ENCODE results near the gene BABAM2.
"Not testable (repeated sequence)": the region's sequence is repeated elsewhere in the genome, so short reads cannot be mapped to it uniquely, and the experiment has no call there.

BABAM2 gene

GRCh38 chr2:28219138-28219537, 328.6 kb downstream of the BABAM2 start:
- DNase-seq, result no peak

- DNase-seq, result no peak
Measured at GRCh38 chr2:28219758-28220368, 329.3 kb downstream of the BABAM2 start.

- DNase-seq, result peak in 1 of 2 donors; percentile 26
Measured at GRCh38 chr2:28224648-28225472, 334.3 kb downstream of the BABAM2 start.

- no peak for DNase-seq
Measured at GRCh38 chr2:28225473-28226080, 335.0 kb downstream of the BABAM2 start.

GRCh38 chr2:28226558-28226957, 336.0 kb downstream of the BABAM2 start:
- no peak for DNase-seq

GRCh38 chr2:28227498-28227897, 337.0 kb downstream of the BABAM2 start:
- DNase-seq, result no peak

GRCh38 chr2:28228434-28228995, 338.0 kb downstream of the BABAM2 start:
- no peak for DNase-seq

- peak; percentile 32 to 69 for DNase-seq
Measured at GRCh38 chr2:28231110-28231631, 340.6 kb downstream of the BABAM2 start.

GRCh38 chr2:28232295-28232694, 341.8 kb downstream of the BABAM2 start:
- no peak for DNase-seq

GRCh38 chr2:28233164-28233676, 342.7 kb downstream of the BABAM2 start:
- DNase-seq, result no peak

GRCh38 chr2:28234807-28235206, 344.3 kb downstream of the BABAM2 start:
- DNase-seq, result no peak

- DNase-seq, result no peak
Measured at GRCh38 chr2:28239207-28239606, 348.7 kb downstream of the BABAM2 start.

GRCh38 chr2:28240937-28241336, 350.4 kb downstream of the BABAM2 start:
- no peak for DNase-seq

GRCh38 chr2:28247290-28247689, 356.8 kb downstream of the BABAM2 start:
- DNase-seq, result no peak

- DNase-seq, result no peak
Measured at GRCh38 chr2:28247734-28248133, 357.2 kb downstream of the BABAM2 start.

- no peak for DNase-seq
Measured at GRCh38 chr2:28248511-28248910, 358.0 kb downstream of the BABAM2 start.

GRCh38 chr2:28250006-28250405, 359.5 kb downstream of the BABAM2 start:
- no peak for DNase-seq

GRCh38 chr2:28251337-28251736, 360.8 kb downstream of the BABAM2 start:
- DNase-seq, result no peak

GRCh38 chr2:28252311-28252710, 361.8 kb downstream of the BABAM2 start:
- DNase-seq, result no peak

GRCh38 chr2:28253543-28253942, 363.0 kb downstream of the BABAM2 start:
- no peak for DNase-seq

GRCh38 chr2:28255231-28255630, 364.7 kb downstream of the BABAM2 start:
- not testable (repeated sequence) for DNase-seq

- DNase-seq, result no peak
Measured at GRCh38 chr2:28257182-28257581, 366.7 kb downstream of the BABAM2 start.

- DNase-seq, result not testable (repeated sequence)
Measured at GRCh38 chr2:28259226-28259625, 368.7 kb downstream of the BABAM2 start.

Measured in inflammatory macrophage (primary cell).